HG02571 (cell line): ENCODE data around the gene ZNF646.

ENCODE experiments used
- ATAC-seq: cut with Tn5 transposase; IDR thresholded peaks from one replicate; pipeline ENCODE4 v1.9.1; 2021; ENCODE audit warnings: mild to moderate bottlenecking, moderate library complexity; ENCODE audit not compliant: unreplicated experiment

Gene ZNF646, protein sequence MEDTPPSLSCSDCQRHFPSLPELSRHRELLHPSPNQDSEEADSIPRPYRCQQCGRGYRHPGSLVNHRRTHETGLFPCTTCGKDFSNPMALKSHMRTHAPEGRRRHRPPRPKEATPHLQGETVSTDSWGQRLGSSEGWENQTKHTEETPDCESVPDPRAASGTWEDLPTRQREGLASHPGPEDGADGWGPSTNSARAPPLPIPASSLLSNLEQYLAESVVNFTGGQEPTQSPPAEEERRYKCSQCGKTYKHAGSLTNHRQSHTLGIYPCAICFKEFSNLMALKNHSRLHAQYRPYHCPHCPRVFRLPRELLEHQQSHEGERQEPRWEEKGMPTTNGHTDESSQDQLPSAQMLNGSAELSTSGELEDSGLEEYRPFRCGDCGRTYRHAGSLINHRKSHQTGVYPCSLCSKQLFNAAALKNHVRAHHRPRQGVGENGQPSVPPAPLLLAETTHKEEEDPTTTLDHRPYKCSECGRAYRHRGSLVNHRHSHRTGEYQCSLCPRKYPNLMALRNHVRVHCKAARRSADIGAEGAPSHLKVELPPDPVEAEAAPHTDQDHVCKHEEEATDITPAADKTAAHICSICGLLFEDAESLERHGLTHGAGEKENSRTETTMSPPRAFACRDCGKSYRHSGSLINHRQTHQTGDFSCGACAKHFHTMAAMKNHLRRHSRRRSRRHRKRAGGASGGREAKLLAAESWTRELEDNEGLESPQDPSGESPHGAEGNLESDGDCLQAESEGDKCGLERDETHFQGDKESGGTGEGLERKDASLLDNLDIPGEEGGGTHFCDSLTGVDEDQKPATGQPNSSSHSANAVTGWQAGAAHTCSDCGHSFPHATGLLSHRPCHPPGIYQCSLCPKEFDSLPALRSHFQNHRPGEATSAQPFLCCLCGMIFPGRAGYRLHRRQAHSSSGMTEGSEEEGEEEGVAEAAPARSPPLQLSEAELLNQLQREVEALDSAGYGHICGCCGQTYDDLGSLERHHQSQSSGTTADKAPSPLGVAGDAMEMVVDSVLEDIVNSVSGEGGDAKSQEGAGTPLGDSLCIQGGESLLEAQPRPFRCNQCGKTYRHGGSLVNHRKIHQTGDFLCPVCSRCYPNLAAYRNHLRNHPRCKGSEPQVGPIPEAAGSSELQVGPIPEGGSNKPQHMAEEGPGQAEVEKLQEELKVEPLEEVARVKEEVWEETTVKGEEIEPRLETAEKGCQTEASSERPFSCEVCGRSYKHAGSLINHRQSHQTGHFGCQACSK (N-terminal part only)

GRCh38 chr16:31073970-31074813 lies at the start of gene ZNF646, which contains the start of gene ZNF668:
Gene ZNF646, plus strand, starts transcription at chr16:31074422. Its CDS starts 1,903 bp downstream, at chr16:31076325.
Gene ZNF668, minus strand, starts transcription at chr16:31074240. Its CDS starts 9,781 bp downstream, at chr16:31064459.
- ATAC-seq, result peak; percentile 67

GRCh38 chr16:31025339-31025738 lies 48.9 kb upstream of the ZNF646 start:
- no peak for ATAC-seq

- ATAC-seq, result no peak
Observed at GRCh38 chr16:31029272-31029671, 45.0 kb upstream of the ZNF646 start.

GRCh38 chr16:31031276-31031675 lies 42.9 kb upstream of the ZNF646 start:
- ATAC-seq, result no peak

- ATAC-seq, result peak; percentile 78
Observed at GRCh38 chr16:31032736-31033708, 41.2 kb upstream of the ZNF646 start, which contains the start of gene STX4. Gene STX4, plus strand, starts transcription at chr16:31033558. Its CDS starts 248 bp downstream, at chr16:31033806.

GRCh38 chr16:31033709-31034492 lies 40.3 kb upstream of the ZNF646 start:
- peak; percentile 40 for ATAC-seq

- ATAC-seq, result no peak
Observed at GRCh38 chr16:31036691-31037090, 37.5 kb upstream of the ZNF646 start.

DNA sequence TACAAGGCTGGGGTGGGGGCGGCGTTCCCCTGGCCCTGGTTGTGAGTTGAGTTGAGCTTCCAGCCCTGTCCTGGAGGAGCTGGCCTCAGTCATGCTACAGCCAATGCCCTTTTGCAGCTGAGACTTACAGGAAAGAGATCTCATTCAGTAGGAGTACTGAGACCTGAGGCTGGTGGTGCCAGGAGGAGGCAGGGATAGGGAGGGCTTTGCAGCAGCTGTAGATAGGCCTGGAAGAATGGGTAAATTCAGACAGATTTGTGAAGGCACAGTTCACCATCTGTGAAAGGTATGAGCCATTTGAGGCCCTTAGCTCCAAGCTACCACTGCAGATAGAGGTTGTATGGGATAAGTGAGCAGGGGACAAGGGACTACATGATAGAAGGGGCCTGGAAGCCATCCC lies 35.2 kb upstream of the ZNF646 start:
- ATAC-seq, result no peak

DNA sequence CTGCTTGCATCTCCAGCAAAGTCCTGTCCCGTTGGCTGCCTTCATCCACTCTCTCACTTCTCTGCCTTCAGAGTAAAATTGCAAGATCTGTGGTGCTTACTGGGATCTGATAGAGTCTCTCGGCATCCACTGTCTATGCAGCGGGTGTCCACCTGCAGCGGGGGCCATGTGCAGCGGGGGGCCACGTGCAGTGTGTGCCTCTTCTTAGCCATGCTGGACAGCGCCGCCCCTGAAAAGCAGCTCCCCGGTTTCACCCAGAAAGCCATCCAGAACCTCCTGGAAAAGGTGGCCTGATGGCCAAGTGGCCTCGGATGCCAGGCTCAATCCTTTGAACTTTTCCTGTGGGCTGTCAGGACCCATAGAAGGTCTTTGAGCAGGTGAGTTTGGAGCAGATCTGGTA lies 31.4 kb upstream of the ZNF646 start:
- ATAC-seq, result no peak

GRCh38 chr16:31043352-31043751 lies 30.9 kb upstream of the ZNF646 start:
- ATAC-seq, result no peak

- no peak for ATAC-seq
Observed at GRCh38 chr16:31043898-31044481, 30.2 kb upstream of the ZNF646 start.

DNA sequence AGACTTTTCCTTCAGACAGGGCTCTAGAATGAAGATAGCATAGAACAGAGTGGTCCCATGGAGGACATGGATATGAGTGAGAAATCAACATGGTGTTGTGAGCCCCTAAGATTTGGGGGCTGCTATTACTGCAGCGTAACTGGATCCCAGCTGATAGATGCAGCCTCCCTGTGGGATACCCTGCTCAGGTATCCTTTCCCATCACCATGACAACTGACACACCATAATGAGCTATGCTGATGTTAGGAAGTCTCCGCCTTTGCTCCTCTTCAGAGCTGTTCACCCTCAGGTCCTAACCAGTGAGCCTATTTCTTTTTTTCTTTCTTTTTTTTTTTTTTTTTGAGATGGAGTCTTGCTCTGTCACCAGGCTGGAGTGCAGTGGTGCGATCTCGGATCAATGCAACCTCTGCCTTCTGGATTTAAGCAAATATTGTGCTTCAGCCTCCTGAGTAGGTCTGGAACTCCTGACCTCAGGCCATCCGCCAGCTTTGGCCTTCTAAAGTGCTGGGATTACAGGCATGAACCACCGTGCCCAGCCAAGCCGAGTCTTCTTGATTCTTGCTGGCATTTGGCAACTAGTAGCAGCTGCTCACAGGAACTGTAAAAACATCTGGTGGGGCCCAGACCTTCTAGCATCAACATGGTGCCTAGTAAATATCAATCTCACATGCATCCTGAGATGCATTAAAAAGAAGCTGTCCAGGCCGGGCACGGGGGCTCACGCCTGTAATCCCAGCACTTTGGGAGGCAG lies 23.8 kb upstream of the ZNF646 start:
- ATAC-seq, result no peak

GRCh38 chr16:31052114-31052513 lies 22.1 kb upstream of the ZNF646 start:
- no peak for ATAC-seq

GRCh38 chr16:31055613-31056012 lies 18.6 kb upstream of the ZNF646 start:
- ATAC-seq, result no peak

DNA sequence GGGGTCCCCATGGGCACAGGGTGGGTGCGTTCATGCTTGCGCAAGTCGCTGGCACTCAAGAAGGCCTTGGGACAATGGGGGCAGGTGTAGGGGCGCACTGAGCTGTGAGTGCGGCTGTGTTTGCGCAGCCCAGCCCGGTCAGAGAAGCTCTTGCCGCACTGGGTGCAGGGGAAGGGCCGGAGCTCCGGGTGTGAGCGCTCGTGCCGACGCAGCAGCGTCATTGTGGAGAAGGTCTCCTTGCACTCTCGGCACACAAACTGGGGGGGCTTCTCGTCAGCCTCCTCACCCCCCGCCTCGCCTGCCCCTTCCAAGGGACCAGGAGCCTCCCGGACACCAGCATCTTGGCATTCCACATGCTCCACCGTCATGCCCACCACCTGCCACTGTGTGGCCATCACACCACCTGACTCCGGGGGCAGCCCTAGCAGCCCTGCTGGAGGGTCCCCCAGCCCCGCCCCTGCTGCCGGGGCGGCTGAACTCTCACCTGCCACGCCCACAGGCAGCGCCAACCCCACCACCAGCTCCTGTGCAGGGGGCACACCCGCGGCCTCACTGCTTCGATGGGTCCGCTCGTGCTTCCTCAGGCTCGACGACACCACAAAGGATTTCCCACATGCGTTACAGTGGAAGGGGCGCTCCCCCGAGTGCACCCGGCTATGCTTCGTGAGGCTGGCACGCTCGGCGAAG lies 13.0 kb upstream of the ZNF646 start:
- ATAC-seq, result no peak

DNA sequence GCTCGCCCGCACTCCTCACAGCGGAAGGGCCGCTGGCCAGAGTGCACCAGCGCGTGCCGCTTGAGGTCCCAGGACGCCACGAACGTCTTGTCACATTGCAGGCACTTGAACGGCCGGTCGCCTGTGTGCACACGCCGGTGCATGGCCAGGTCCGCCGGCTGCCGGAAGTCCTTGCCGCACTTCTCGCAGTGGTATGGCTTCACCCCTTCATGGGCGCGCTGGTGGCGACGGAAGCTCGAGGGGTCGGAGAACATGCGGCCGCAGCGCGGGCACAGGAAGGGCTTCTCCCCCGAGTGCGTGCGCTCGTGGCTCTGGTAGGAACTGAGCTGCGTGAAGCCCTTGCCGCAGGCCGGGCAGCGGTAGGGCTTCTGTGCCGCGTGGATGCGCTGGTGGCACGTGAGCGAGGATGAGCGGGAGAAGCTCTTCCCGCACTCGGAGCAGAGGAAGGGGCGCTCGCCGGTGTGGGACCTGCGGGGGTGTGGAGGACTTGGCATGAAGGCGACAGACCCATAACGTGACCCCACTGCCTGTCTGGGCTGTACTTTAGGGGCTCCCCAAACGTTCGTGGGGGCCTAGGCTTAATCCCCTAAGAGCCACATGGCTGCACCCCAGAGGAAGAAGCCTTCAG lies 12.3 kb upstream of the ZNF646 start:
- no peak for ATAC-seq
